TTC549 (cell line): ENCODE data around the gene GPR153.

Experiments used
- FAIRE-seq: peaks from 2 replicates; lab custom pipeline; 2012; peaks lifted over from hg19 to GRCh38; lab: Jason Lieb, UNC

GPR153 gene

GRCh38 chr1:6248161-6248776 lies 12.6 kb downstream of the GPR153 start:
- FAIRE-seq, result no peak

DNA sequence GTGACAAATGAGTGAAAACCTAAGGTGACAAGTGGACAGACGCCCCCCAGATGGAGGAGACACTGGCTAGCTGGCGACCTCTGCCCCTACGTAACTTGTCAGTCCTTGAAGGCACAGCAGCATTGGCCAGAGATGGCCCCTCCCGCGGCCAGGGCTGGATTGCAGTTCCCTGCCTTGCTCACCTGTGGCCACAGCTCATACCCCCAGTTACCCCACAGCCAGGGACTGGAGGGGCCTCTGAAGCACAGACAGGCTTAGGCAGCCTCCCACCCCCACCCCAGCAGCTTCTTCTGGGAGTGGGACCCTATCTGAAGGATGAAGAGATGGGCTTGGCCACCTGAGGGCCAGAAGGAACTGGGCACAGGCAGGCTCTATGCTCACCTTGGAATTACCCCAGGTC lies 13.2 kb downstream of the GPR153 start:
- FAIRE-seq, result no peak

- FAIRE-seq, result no peak
These were observed 14.1 kb downstream of the GPR153 start for GRCh38 chr1:6246497-6247467.

- FAIRE-seq, result no peak
These were observed 14.9 kb downstream of the GPR153 start for GRCh38 chr1:6245869-6246496.

DNA sequence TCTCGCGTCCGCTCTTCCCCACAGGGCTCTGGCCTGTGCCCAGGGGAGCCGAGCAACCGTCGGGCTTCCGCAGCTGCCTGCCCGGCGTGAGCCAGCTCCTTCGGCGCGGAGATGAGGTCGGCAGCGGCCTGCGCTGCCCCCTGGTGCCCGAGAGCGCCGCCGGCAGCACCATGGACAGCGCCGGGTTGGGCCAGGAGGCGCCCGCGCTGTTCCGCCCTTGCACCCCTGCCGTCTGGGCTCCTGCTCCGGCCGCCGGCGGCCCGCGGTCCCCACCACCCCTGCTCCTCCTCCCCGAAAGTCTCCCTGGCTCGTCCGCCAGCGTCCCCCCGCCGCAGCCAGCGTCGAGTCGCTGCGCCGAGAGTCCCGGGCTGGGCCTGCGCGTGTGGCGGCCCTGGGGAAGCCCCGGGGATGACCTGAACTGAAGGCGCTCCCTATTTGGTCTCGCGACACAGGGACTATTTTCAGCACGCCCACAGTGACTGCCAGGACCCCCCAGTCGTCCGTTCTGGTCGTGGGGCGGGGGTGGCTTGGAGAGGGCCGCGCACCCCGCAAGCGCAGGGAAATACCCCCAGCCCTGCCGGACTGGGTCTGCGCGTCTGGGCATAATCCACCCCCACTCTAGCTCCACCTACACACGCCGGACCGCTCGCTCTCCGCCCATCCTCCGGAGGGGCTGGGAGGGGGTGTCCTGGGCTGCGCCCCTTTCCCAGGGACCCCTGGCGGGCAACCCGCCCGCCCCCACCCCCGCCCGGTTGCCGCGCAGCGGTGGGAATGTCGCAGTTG lies 15.6 kb downstream of the GPR153 start:
- no peak for FAIRE-seq

- no peak for FAIRE-seq
These were observed 16.4 kb downstream of the GPR153 start for GRCh38 chr1:6244401-6245049.

DNA sequence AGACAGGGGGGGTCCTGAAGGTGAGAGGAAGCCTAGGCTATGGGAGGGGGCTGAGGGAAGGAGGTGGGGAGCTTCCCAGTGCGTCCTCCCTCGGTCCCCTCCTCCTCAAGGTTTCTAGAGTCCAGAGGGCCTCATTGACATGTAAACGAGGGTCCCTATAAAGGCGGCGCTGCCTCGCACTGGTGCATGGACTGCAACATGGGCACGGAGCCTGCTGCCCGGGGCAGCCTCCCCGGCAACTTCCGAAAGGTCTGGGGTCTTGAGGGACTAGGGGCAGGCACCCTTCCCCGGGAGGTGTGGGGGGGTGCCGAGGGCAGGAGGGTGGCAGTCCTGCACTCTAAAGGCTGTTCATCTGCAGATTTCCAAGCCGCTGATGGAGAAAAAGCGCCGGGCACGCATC lies 16.9 kb downstream of the GPR153 start, which contains the start of gene HES3:
Gene HES3, plus strand, starts transcription at position 187 of the 400 bp plus-strand sequence. Its CDS starts 187 bp downstream, at position 374.
- FAIRE-seq, result no peak

DNA sequence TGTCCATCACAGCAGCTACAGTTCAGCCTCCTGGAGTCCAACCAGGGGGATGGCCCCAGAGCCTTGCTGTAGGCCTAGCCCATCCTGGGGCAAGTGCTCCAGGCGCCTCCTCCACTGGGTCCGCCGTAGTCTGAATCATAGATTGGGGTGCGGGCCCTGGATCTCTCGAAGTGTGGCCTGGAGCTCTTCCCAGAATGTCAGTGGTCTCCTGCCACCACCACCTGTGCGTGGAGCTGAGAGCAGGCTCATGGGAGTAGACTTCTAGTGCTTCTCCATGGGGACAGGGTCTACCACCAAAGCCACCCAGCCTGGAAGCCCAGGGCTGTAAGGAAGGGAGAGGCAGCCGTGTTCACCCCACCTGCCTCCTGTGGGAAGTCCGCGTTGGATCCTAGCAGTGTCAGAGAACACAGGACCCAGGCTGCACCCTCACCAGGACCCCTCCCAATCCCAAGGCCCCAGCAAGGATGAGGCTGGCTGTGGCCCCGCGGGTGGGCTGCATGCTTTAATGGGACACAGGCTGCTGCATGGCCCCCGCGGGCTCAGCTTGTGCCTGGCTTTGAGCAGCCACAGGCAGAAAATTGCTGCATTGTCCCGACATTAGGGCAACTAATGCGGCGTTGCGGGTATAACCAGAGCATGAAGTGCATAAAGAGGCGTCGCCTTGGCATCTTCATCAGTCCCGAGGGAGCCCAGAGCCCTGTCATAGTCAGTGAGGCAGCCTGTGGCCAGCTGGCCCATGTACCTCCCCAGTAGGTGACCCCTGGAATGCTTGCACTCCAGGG lies 17.7 kb downstream of the GPR153 start:
- FAIRE-seq, result no peak

DNA sequence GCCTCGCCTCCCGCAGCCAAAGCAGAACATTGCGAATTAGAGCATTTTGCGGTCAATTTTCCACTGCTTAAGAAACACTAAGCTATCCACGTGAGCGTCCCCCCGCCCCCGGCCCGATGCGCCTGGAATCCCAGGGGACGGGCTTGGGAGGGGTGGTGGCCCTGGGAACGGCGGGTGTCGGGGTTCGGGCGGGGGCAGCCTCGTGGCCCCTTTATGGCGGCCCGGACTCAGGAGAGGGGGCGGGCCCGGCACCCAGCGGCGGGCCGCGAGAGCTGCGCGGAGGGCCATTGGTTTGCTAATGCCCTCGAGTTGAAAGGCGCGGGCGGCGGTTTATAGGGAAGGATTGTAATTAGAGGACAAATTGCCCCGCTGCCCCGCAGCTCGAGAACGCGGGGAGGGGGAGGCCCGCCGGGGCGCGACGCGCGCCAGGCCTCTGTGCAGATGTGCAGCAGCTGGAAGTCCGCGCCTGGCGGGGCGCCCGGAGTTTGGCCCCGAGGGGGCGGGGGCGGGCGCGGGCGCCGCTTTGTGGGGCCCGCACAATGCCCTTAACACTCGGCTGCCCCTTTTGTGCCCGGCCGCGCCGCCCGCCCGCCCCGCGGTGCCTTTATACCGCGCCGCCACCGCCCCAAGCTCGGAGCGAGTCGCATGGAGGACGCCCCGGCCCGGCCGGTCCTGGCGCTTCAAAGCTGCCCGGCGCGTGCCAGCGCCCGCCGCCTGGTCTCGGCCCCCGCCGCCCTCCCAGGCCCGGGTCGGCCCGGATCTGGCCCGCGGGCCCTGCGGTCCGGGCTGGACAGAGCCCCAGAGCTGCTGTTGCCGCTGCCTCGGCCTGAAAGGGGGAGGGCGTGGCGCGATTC lies 18.8 kb downstream of the GPR153 start:
- FAIRE-seq, result no peak

GRCh38 chr1:6241107-6241886 lies 19.6 kb downstream of the GPR153 start:
- no peak for FAIRE-seq

GRCh38 chr1:6239950-6240768 lies 20.7 kb downstream of the GPR153 start:
- no peak for FAIRE-seq

DNA sequence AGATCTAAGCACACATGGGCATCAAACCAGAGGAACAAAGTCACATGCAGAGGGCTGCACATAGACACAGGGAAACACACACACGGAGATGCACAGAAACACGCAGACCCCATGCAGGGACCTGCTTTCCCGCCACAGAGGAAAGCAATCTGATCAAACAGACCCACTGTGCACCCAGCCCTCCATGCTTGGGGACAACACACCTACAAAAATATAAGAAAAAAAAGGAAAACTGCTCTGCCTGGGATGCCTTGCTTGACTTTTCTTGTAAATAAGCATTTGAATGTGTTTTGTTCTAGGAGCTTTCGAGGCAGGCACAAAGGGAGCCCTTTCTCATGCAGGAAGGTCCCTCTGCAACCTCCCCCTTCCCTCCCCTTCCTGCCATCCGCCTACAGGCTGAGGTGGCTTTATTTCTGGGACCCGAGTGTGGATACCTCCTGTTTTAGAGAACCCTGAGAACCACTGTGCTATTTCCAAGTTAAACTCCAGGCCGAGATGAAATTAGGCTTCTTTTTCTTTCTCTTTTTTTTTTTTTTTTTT lies 21.6 kb downstream of the GPR153 start:
- FAIRE-seq, result no peak

DNA sequence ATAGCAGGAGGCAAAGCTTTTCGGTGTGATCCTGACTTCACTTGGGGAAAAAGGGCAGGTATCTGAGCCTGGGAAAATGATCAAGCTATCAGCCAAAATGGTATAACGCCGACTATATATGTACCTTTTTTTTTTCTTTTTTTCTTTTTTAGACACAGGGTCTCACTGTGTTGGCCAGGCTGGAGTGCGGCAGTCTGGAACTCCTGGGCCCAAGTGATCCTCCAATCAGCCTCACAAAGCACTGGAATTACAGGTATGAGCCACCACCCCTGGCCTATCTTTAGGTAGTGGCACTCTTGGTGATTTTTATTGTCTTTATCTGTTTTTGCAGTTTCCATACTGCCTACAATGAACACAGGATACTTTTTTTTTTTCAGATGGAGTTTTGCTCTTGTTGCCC lies 23.8 kb downstream of the GPR153 start:
- FAIRE-seq, result no peak

DNA sequence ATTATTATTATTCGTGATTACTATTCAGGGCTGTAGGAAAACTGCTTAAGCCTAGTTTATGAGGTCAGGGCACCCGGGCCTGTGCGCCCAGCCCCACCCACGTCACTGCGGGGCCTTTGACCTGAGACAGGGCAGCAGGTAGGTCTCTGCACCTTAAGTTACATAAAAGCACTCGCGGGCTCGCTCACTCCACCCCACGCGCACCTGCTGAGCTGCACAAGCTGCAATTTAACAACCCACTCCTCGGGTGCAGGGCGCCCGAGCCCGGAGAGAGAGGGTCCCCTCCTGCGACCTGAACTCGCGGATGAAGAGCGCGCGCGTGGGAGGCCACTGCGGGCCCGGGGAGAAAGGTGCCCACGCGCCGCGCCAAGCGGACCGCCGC lies 25.6 kb downstream of the GPR153 start:
- no peak for FAIRE-seq

GRCh38 chr1:6234502-6235295 lies 26.2 kb downstream of the GPR153 start:
- no peak for FAIRE-seq

- FAIRE-seq, result no peak
These were observed 27.5 kb downstream of the GPR153 start for GRCh38 chr1:6233376-6233775.

DNA sequence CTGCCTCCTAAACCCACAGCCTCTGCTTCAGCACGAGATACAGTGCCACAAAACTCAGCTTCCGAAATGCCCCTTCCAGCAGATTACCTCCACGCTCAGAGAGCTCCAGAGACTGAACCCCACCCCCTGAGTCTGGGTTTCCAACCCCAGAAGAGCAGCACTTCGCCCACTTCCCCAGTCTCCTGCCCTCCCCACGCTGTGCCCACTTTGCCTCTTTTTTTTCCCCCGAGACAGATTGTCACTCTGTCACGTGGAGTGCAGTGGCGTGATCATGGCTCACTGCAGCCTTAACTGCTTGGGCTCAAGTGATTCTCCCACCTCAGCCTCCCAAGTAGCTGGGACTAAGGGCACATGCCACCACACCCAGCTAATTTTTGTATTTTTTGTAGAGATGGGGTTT lies 35.2 kb downstream of the GPR153 start:
- FAIRE-seq, result no peak
